CD14-positive monocyte (primary cell): Measurements from ENCODE around the gene SUV39H2. TPM values are rescaled to one million over a fixed set of nuclear protein-coding genes. Genes with fewer than 3 reads are reported as not detected.

Experiments
- DNase-seq, 3 donors: peaks; one replicate each; pipeline ENCODE4 v3.0.0-alpha.2; 2011 to 2022
- H2AFZ ChIP-seq: 2 replicates; pipeline ENCODE4 v1.6.0; 2012; ENCODE audit warnings: mild to moderate bottlenecking, low read depth, low read length, inconsistent platforms; ENCODE audit not compliant: insufficient read depth, poor library complexity, severe bottlenecking
- H3K27ac ChIP-seq, 2 donors: 1 replicate in 1 of 2; 2 replicates in 1 of 2; pipeline ENCODE4 v1.5.1; 2012 to 2013; ENCODE audit warnings: low read length in 2 of 2, control low read depth in 1 of 2, inconsistent platforms in 1 of 2, low read depth in 1 of 2, mild to moderate bottlenecking in 1 of 2
- H3K27me3 ChIP-seq, 2 donors: one replicate each; pipeline versions ENCODE4 v1.6.0 to v1.6.1; 2011 to 2013; ENCODE audit warnings: low read length in 2 of 2; ENCODE audit not compliant: control insufficient read depth in 2 of 2, insufficient read depth in 2 of 2
- H3K36me3 ChIP-seq, 2 donors: replicated peaks in 1 of 2; 1 replicate in 1 of 2; 2 replicates in 1 of 2; pipeline versions ENCODE4 v1.5.1 to v1.6.1; 2012 to 2013; ENCODE audit warnings: low read length in 2 of 2, control low read depth in 1 of 2, inconsistent platforms in 1 of 2, mild to moderate bottlenecking in 1 of 2; ENCODE audit not compliant: insufficient read depth in 2 of 2, control insufficient read depth in 1 of 2
- H3K4me1 ChIP-seq, 2 donors: 1 replicate in 1 of 2; 2 replicates in 1 of 2; pipeline versions ENCODE4 v1.5.1 to v1.6.1; 2012 to 2013; ENCODE audit warnings: low read length in 2 of 2, control low read depth in 1 of 2, inconsistent platforms in 1 of 2, mild to moderate bottlenecking in 1 of 2, moderate library complexity in 1 of 2; ENCODE audit not compliant: insufficient read depth in 2 of 2, control insufficient read depth in 1 of 2
- H3K4me2 ChIP-seq: replicated peaks from 2 replicates; pipeline ENCODE3; 2012; ENCODE audit warnings: low read length, moderate library complexity, mild to moderate bottlenecking; ENCODE audit not compliant: poor library complexity, severe bottlenecking; ENCODE audit errors: extremely low read depth
- H3K4me3 ChIP-seq, 3 experiments: fragments of 200-600 bp in 1 of 3; sonication (generic) in 1 of 3; replicated peaks in 1 of 3; 1 replicate in 2 of 3; 2 replicates in 1 of 3; pipeline ENCODE4 v1.5.1; 2011 to 2013; ENCODE audit warnings: low read length in 3 of 3, mild to moderate bottlenecking in 3 of 3, control low read depth in 2 of 3, low read depth in 2 of 3, inconsistent platforms in 1 of 3, moderate library complexity in 1 of 3
- H3K79me2 ChIP-seq: 2 replicates; pipeline ENCODE4 v1.6.0; 2012; ENCODE audit warnings: mild to moderate bottlenecking, control low read depth, inconsistent platforms, low read length, moderate library complexity; ENCODE audit not compliant: insufficient read depth
- H3K9ac ChIP-seq: 2 replicates; pipeline ENCODE4 v1.6.0; 2017; ENCODE audit warnings: low read length, mild to moderate bottlenecking; ENCODE audit not compliant: insufficient read depth, poor library complexity, severe bottlenecking
- H3K9me3 ChIP-seq, 2 donors: replicated peaks in 1 of 2; 1 replicate in 1 of 2; 2 replicates in 1 of 2; pipeline versions ENCODE4 v1.5.1 to v1.6.1; 2012 to 2013; ENCODE audit warnings: low read length in 2 of 2, control low read depth in 1 of 2; ENCODE audit not compliant: control insufficient read depth in 1 of 2, insufficient read depth in 1 of 2
- H4K20me1 ChIP-seq: 2 replicates; pipeline ENCODE4 v1.6.0; 2012; ENCODE audit warnings: mild to moderate bottlenecking, low read length, control low read depth, moderate library complexity; ENCODE audit not compliant: insufficient read depth
- H3K27ac Mint-ChIP-seq, 7 donors: one replicate each; pipeline ENCODE4 v1.8.0; 2020; ENCODE audit warnings: mild to moderate bottlenecking in 7 of 7, mixed read lengths in 7 of 7, moderate library complexity in 6 of 7, inconsistent platforms in 2 of 7
- H3K27me3 Mint-ChIP-seq, 3 donors: one replicate each; pipeline ENCODE4 v1.8.0; 2021 to 2022; ENCODE audit warnings: low read depth in 3 of 3, mild to moderate bottlenecking in 3 of 3, mixed read lengths in 3 of 3, moderate library complexity in 3 of 3, inconsistent platforms in 1 of 3
- H3K36me3 Mint-ChIP-seq, 2 donors: one replicate each; pipeline ENCODE4 v1.8.0; 2020; ENCODE audit warnings: mixed read lengths in 2 of 2, inconsistent platforms in 1 of 2, mild to moderate bottlenecking in 1 of 2
- H3K4me1 Mint-ChIP-seq: one replicate; pipeline ENCODE4 v1.8.0; 2020; ENCODE audit warnings: mild to moderate bottlenecking, mixed read lengths
- H3K4me3 Mint-ChIP-seq, 2 donors: one replicate each; pipeline ENCODE4 v1.8.0; 2020; ENCODE audit warnings: mild to moderate bottlenecking in 2 of 2, mixed read lengths in 2 of 2, moderate library complexity in 1 of 2
- H3K9me3 Mint-ChIP-seq, 7 donors: one replicate each; pipeline ENCODE4 v1.8.0; 2020 to 2022; ENCODE audit warnings: mixed read lengths in 7 of 7, mild to moderate bottlenecking in 6 of 7, moderate library complexity in 6 of 7, inconsistent platforms in 2 of 7
- CTCF ChIP-seq: fragments of 200-600 bp; IDR thresholded peaks from one replicate; pipeline ENCODE4 v1.8.0; 2022; ENCODE audit warnings: antibody characterized with exemption, mild to moderate bottlenecking
- WGBS: methylation state at CpG from one replicate; pipeline ENCODE4 v1.1.5; 2013; ENCODE audit warnings: missing lambda C conversion rate; ENCODE audit not compliant: insufficient coverage; 5-methylcytosine and 5-hydroxymethylcytosine counted together
- intact Hi-C, 2 donors: fragments of 100-400 bp; cut with micrococcal nuclease; formaldehyde crosslinking; loops; one replicate each; pipeline versions ENCODE4 v1.15.0 to v1.15.1; 2023
- polyA plus RNA-seq, 3 donors: library from polyadenylated mRNA; depleted of rRNA in 1 of 3; unstranded in 2 of 3; stranded (reverse) in 1 of 3; fragments of 300-500 nt in 2 of 3; fragments of >200 nt in 1 of 3; fragmentation: Illumina TruSeq in 2 of 3; gene quantifications; 1 replicate in 2 of 3; 2 replicates in 1 of 3; pipeline ENCODE4 v1.2.3, GENCODE V29; 2012 to 2021

The SUV39H2 gene
- polyA plus RNA-seq, 3 donors = 0.85 to 1.2 (median 0.86) TPM

GRCh38 chr10:14855453-14855852 is 23.2 kb upstream of the SUV39H2 start:
- no peak overlapping the region for H3K27ac Mint-ChIP-seq
- no peaks in the 10 kb centered on the region for H3K9me3 Mint-ChIP-seq
- TF ChIP-seq CTCF = no peak
- no peak overlapping the region for H3K4me3 Mint-ChIP-seq
- no peaks in the 10 kb centered on the region for H3K9me3 ChIP-seq
- no CpG with 5 or more reads among the region's 1 CpG for WGBS
- no peak overlapping the region for H3K27ac ChIP-seq
- no peaks in the 10 kb centered on the region for H4K20me1 ChIP-seq
- peaks cover 0 to 3% (median 0%) of the 10 kb centered on the region in 3 donors for H3K27me3 Mint-ChIP-seq
- no peak overlapping the region for H3K4me2 ChIP-seq
- H3K9ac ChIP-seq = no peak overlapping the region
- no peak overlapping the region for H3K4me3 ChIP-seq
- peaks cover 7 to 22% of the 10 kb centered on the region in 2 donors for H3K4me1 ChIP-seq
- intact Hi-C loops = no loop called here
- peaks cover 21% of the 10 kb centered on the region for H3K4me1 Mint-ChIP-seq
- peaks cover 44 to 68% of the 10 kb centered on the region in 2 donors for H3K36me3 ChIP-seq
- H3K36me3 Mint-ChIP-seq = peaks cover 55 to 64% of the 10 kb centered on the region in 2 donors
- no peak for DNase-seq
- no peak overlapping the region for H2AFZ ChIP-seq
- no peaks in the 10 kb centered on the region for H3K79me2 ChIP-seq
- no peaks in the 10 kb centered on the region for H3K27me3 ChIP-seq

- WGBS = no CpG with 5 or more reads among the region's 6 CpGs
- peak overlapping the region in 1 of 2 donors; percentile 2 for H3K27ac ChIP-seq
- no peaks in the 10 kb centered on the region for H3K9me3 Mint-ChIP-seq
- H3K9ac ChIP-seq = no peak overlapping the region
- intact Hi-C loops = no loop called here
- H3K4me3 ChIP-seq = no peak overlapping the region
- peak overlapping the region in 1 of 7 donors; percentile 50 for H3K27ac Mint-ChIP-seq
- peaks cover 0 to 3% (median 0%) of the 10 kb centered on the region in 3 donors for H3K27me3 Mint-ChIP-seq
- H3K27me3 ChIP-seq = no peaks in the 10 kb centered on the region
- H3K36me3 ChIP-seq = peaks cover 32 to 49% of the 10 kb centered on the region in 2 donors
- no peak for DNase-seq
- no peak for TF ChIP-seq CTCF
- H3K4me1 Mint-ChIP-seq = peaks cover 23% of the 10 kb centered on the region
- no peaks in the 10 kb centered on the region for H3K9me3 ChIP-seq
- peaks cover 7 to 24% of the 10 kb centered on the region in 2 donors for H3K4me1 ChIP-seq
- no peak overlapping the region for H2AFZ ChIP-seq
- no peaks in the 10 kb centered on the region for H4K20me1 ChIP-seq
- no peaks in the 10 kb centered on the region for H3K79me2 ChIP-seq
- H3K36me3 Mint-ChIP-seq = peaks cover 46 to 56% of the 10 kb centered on the region in 2 donors
- no peak overlapping the region for H3K4me3 Mint-ChIP-seq
- no peak overlapping the region for H3K4me2 ChIP-seq
These were observed 20.2 kb upstream of the SUV39H2 start for GRCh38 chr10:14858338-14858960.
